Tibial artery (tissue), 4 donors: Measurements from ENCODE around the gene ZNF641.
A peak's percentile ranks its signal among the peaks of the same experiment; 100 is the strongest.

Experiments used
- DNase-seq, 2 donors: peaks; one replicate each; pipeline ENCODE4 v3.0.0-alpha.2; 2019
- H3K27ac ChIP-seq, 2 donors: fragments of 200-600 bp; sonication (generic) in 1 of 2; 1 replicate in 1 of 2; 2 replicates in 1 of 2; pipeline ENCODE4 v1.5.1; 2018 to 2019; ENCODE audit warnings: mild to moderate bottlenecking in 1 of 2
- H3K27me3 ChIP-seq, 2 donors: fragments of 200-600 bp; sonication (generic) in 1 of 2; one replicate each; pipeline versions ENCODE4 v1.5.1 to v1.6.0; 2016 to 2019
- H3K36me3 ChIP-seq, 3 donors: fragments of 200-600 bp; sonication (generic) in 2 of 3; one replicate each; pipeline ENCODE4 v1.5.1; 2016 to 2019; ENCODE audit warnings: mild to moderate bottlenecking in 2 of 3
- H3K4me1 ChIP-seq, 4 donors: fragments of 200-600 bp; sonication (generic) in 2 of 4; 1 replicate in 3 of 4; 2 replicates in 1 of 4; pipeline ENCODE4 v1.5.1; 2016 to 2019
- H3K4me3 ChIP-seq, 2 donors: fragments of 200-600 bp; sonication (generic) in 1 of 2; 1 replicate in 1 of 2; 2 replicates in 1 of 2; pipeline ENCODE4 v1.5.1; 2018 to 2019; ENCODE audit warnings: mild to moderate bottlenecking in 2 of 2
- H3K9me3 ChIP-seq, 3 donors: fragments of 200-600 bp; sonication (generic) in 1 of 3; one replicate each; pipeline ENCODE4 v1.5.1; 2016 to 2019
- CTCF ChIP-seq, 2 experiments: fragments of 200-600 bp in 1 of 2; fragments of 450-650 bp in 1 of 2; IDR thresholded peaks; one replicate each; pipeline ENCODE4 v1.5.1; 2017 to 2019; ENCODE audit warnings: antibody characterized with exemption in 2 of 2, mild to moderate bottlenecking in 1 of 2, moderate library complexity in 1 of 2
- intact Hi-C: fragments of 100-400 bp; cut with DNase I; formaldehyde crosslinking; loops from one replicate; pipeline ENCODE4 v1.15.0; 2023; ENCODE audit warnings: low total_unique reads

Gene ZNF641

GRCh38 chr12:48350249-48351021 lies at the start of gene ZNF641:
Gene ZNF641, minus strand, starts transcription at chr12:48350919. Its CDS starts 2,829 bp downstream, at chr12:48348090.
- peak; percentile 72 to 92 for DNase-seq

GRCh38 chr12:48390026-48390425 lies 39.3 kb upstream of the ZNF641 start:
- Histone ChIP-seq H3K9me3 (no peaks in the 10 kb centered on the region), H3K36me3 (no peaks in the 10 kb centered on the region), H3K4me1 (peaks cover 0 to 27% (median 11%) of the 10 kb centered on the region in 4 donors), H3K4me3 (no peak overlapping the region), H3K27me3 (no peaks in the 10 kb centered on the region), H3K27ac (no peak overlapping the region)
- no peak for TF ChIP-seq CTCF (IDR thresholded peaks at IDR 0.05)
- peak in 1 of 2 donors; percentile 20 for DNase-seq
- intact Hi-C loops, result no loop called here

More at GRCh38 chr12:48350249-48351021, at the start of gene ZNF641:
- intact Hi-C loops, result no loop called here
- peaks cover 0 to 29% (median 21%) of the 10 kb centered on the region in 4 donors for H3K4me1 ChIP-seq
- no peaks in the 10 kb centered on the region for H3K9me3 ChIP-seq
- peaks cover 21 to 28% (median 22%) of the 10 kb centered on the region in 3 donors for H3K36me3 ChIP-seq
- H3K27me3 ChIP-seq, result no peaks in the 10 kb centered on the region
- peak within 1 kb of the TSS; percentile 63 to 85 for H3K4me3 ChIP-seq
- H3K27ac ChIP-seq, result peak within 1 kb of the TSS; percentile 94 to 99
- no peak for TF ChIP-seq CTCF (IDR thresholded peaks at IDR 0.05)

- Histone ChIP-seq H3K36me3 (no peaks in the 10 kb centered on the region), H3K27me3 (no peaks in the 10 kb centered on the region), H3K4me3 (no peak overlapping the region), H3K9me3 (no peaks in the 10 kb centered on the region), H3K4me1 (peaks cover 0 to 27% (median 11%) of the 10 kb centered on the region in 4 donors), H3K27ac (no peak overlapping the region)
- TF ChIP-seq CTCF (IDR thresholded peaks at IDR 0.05), result no peak
- DNase-seq, result no peak
- intact Hi-C loops, result no loop called here
Observed at GRCh38 chr12:48389409-48389808, 38.7 kb upstream of the ZNF641 start.

DNA sequence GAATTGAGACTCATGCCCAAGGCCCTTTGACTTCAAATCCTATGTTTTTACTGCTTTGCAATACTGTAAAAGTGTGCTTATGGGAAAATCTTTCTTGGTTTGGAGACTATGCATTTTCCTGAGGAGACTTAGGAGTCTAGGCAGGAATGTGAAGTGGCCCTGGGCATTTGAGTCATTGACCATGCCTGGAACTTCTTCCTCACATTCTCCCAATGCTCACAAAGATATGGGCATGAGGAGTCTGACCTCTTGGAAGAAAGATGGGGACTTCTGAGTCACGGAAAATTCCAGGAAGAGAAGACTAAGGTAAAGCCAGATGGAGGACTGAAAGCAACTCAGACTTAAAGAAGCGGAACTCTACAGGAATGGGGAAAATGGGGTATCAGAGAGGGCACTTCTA lies 38.2 kb upstream of the ZNF641 start:
- no peak for DNase-seq
- no peak for TF ChIP-seq CTCF (IDR thresholded peaks at IDR 0.05)
- intact Hi-C loops, result no loop called here

DNA sequence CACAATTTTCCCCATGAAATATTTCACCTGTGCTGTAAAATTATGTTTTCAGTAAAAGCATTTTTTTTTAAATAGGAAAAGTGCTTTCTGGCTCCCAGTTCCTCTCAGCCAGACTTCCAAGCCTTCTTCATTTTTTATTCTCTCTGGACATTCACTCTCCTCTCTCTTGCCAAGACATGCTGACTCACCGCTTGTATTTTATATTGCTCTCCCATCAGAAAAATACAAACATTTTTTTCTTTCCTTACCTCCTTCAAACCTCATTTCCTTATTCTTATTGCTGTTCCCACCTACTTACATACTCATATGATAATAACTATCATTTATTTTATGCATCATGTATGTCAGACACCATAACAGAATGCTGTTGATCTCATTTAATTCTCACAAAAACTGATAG lies 37.7 kb upstream of the ZNF641 start:
- intact Hi-C loops, result no loop called here
- no peaks in the 10 kb centered on the region for H3K27me3 ChIP-seq
- H3K36me3 ChIP-seq, result no peaks in the 10 kb centered on the region
- H3K4me3 ChIP-seq, result no peak overlapping the region
- no peak for TF ChIP-seq CTCF (IDR thresholded peaks at IDR 0.05)
- no peak for DNase-seq
- no peaks in the 10 kb centered on the region for H3K9me3 ChIP-seq
- H3K4me1 ChIP-seq, result peaks cover 0 to 27% (median 11%) of the 10 kb centered on the region in 4 donors
- H3K27ac ChIP-seq, result no peak overlapping the region

More for the DNA sequence above, 38.2 kb upstream of the ZNF641 start:
- H3K4me1 ChIP-seq, result peaks cover 0 to 27% (median 11%) of the 10 kb centered on the region in 4 donors
- H3K9me3 ChIP-seq, result no peaks in the 10 kb centered on the region
- H3K27ac ChIP-seq, result no peak overlapping the region
- H3K36me3 ChIP-seq, result no peaks in the 10 kb centered on the region
- no peak overlapping the region for H3K4me3 ChIP-seq
- no peaks in the 10 kb centered on the region for H3K27me3 ChIP-seq
